NCI-H128 (cell line): ENCODE measurements around the gene SKA1.
"Not testable (repeated sequence)": the region's sequence is repeated elsewhere in the genome, so short reads cannot be mapped to it uniquely, and the experiment has no call there.

ENCODE experiments used
- DNase-seq: peaks from one replicate; lab custom pipeline; 2025; ENCODE audit not compliant: unreplicated experiment; lab: John Stamatoyannopoulos, UW

SKA1 gene

DNA sequence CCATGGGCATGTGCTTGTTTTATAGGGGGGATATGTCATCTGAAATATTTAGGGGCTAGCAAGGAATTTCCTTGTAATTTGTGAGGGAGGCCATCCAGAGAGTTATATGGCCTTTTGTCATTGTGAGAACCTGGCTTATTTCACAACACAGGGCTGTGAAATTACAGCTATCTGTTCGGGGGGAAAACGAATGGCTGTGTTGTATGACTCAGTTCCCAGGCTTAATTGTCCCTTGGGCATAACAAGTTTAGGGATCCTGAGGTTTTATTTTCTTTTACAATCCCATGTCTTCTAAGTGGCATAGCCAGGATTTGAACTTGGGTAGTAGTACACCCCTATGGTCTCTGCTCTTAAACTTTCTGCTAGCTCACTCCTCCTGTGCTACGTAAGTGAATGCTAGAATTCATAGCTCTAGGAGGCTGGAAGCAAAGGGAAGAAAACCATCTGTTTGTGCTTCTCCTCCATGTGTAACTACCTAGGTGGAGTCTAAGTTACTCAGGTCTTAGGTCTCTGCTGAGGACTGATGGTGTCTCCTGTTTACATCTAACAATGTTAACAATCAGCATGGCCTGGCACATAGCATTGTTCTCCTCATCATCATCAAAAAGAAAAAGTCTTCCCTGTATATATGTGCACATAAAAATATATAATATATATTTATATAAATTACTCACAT is 53.8 kb downstream of the SKA1 start:
- DNase-seq: no peak

DNA sequence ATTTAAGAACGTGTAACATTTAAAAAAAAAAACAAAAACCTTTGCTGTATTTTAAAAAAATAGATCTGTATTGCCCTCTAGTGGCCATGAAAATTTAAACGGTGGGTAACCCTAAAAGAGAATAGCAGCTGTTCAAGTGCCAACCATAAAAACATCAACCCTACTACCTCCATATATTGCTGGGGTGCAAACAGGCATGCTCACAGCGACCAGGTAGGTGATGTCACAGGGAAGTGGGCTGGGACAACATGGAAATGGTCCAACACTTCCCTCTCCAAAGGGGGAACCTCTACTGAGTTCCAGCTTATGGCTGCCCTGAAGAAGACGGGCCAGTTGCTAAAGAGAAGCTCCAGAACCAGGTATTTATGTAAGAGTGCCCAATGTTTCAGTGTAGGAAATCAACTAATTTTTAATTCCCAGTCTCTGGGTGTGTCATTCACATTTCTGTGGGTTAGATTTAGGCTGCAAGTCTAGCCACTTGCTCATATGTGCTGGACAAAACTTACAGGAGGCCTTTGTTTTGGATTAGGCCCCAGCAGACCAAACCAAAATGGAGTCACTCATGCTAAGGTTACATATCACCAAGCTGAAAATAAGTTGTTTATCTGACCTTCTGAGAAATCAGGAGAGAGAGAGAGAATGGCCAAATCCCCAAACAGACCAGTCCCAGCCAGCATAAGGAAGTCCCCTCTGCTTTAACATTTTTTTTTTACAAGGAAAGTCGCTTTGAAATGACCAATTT is 54.5 kb downstream of the SKA1 start:
- DNase-seq: peak; percentile 40

DNA sequence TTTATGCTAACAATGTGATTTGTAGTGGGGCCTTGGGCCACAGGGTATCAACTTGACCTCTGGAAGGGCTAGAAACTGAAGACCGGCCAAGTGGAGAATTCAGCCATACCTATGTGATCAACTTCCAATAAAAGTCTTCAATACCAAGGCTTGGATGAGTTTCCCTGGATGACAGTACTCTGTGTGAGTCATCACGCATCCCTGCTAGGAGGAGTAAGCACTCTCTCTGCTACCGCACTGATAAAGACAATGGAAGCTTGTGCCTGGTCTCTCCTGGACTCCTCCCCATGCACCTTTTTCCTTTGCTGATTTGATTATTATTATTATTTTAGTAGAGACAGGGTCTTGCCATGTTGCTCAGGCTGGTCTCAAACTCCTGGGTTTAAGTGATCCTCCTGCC is 58.1 kb downstream of the SKA1 start:
- no peak for DNase-seq

DNA sequence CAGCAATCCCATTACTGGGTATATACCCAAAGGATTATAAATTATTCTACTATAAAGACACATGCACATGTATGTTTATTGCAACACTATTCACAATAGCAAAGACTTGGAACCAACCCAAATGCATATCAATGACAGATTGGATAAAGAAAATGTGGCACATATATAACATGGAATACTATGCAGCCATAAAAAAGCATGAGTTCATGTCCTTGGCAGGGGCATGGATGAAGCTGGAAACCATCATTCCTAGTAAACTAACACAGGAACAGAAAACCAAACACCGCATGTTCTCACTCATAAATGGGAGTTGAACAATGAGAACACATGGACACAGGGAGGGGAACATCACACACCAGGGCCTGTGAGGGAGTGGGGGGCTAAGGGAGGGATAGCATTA is 61.9 kb downstream of the SKA1 start:
- not testable (repeated sequence) for DNase-seq

DNA sequence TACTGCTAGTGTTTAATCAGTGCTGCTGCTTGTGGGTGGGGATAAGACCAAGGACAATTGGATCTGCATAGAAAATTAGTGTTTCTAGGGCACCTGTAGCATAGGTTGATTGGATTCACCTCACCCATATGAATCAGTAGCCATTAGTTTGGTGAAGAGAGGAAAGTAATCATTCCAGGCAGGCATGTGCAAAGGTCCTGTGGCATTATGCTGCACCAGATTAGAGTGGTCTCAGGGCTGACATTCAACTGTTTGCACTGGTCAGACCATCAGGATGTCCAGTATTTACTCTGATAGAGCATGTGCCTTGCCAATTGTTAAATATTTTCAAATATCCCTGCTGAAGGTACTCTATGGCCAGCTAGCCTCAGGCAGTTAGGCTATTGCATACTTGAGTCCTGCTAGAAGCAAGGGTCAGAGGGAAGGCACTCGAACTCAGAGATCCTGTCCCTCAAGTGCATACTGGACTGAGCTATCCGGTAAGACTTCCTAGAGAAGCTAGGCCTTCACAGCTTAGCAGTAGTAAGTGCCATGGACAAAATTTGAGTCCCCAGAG is 64.7 kb downstream of the SKA1 start:
- no peak for DNase-seq

DNA sequence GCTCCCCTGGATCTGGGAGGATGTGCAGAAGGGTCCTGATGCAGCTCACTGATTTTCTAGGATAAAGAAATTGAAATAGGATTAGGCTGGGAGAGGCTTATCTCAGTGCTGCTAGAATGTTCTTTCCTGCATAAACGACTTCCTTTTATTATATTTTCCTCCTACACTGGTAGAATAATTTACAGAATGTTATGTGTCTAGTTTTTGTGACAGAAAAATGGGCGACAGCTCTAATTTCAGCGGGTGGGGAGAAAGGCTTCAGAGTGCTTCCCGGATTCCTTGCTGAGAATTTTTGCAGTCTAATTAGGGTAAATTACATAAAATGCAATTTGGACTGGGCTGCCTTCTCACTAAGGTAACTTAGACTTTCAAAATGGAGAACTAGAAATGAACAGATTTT is 66.2 kb downstream of the SKA1 start:
- DNase-seq: no peak

DNA sequence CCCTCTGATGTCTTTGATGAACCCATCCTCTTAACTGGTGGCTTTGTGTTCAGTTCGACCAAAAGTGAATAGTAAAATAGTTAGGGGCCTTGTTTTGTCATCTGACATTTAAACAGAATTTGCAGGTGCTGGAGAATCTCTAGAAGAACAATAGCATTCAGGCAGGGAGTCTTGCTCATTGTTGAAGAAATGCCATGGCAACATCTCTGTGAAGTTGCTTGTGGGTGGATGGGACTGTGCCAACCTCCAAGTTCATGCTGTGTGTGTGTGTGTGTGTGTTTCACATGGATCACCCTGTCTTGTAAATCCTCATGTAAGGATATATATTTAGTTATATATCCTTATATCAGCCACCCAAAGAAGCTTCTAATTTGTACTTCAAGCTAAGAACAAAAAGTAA is 66.7 kb downstream of the SKA1 start:
- DNase-seq: no peak
